Right atrium auricular region (tissue), 2 donors: Measurements from ENCODE around the gene CHAC2. TPM values are rescaled to one million over a fixed set of nuclear protein-coding genes. Genes with fewer than 3 reads are reported as not detected.

Experiments used
- DNase-seq: peaks from one replicate; pipeline ENCODE4 v3.0.0-alpha.2; 2019; ENCODE audit warnings: low spot score
- H3K27ac ChIP-seq, 2 donors: fragments of 200-600 bp; sonication (generic); 1 replicate in 1 of 2; 2 replicates in 1 of 2; pipeline ENCODE4 v1.5.1; 2016 to 2019
- H3K27me3 ChIP-seq, 2 donors: fragments of 200-600 bp; sonication (generic); one replicate each; pipeline versions ENCODE4 v1.5.1 to v1.6.0; 2017 to 2019
- H3K36me3 ChIP-seq: fragments of 200-600 bp; sonication (generic); one replicate; pipeline ENCODE4 v1.5.1; 2016
- H3K4me1 ChIP-seq, 2 donors: fragments of 200-600 bp; sonication (generic); one replicate each; pipeline versions ENCODE4 v1.5.1 to v1.6.0; 2017 to 2019
- H3K4me3 ChIP-seq, 2 donors: fragments of 200-600 bp; sonication (generic); 1 replicate in 1 of 2; 2 replicates in 1 of 2; pipeline ENCODE4 v1.5.1; 2017 to 2019; ENCODE audit warnings: mild to moderate bottlenecking in 1 of 2, moderate library complexity in 1 of 2
- H3K9me3 ChIP-seq, 2 donors: fragments of 200-600 bp; sonication (generic); one replicate each; pipeline ENCODE4 v1.5.1; 2019
- total RNA-seq, 2 donors: library from RNA; depleted of rRNA; stranded (reverse); fragments of >200 nt; gene quantifications; one replicate each; pipeline ENCODE4 v1.1.0, GENCODE V29; 2016
- TF ChIP-seq, protein P1 (sequence below), 2 donors: fragments of 200-600 bp; sonication (generic); IDR thresholded peaks; one replicate each; pipeline ENCODE4 v1.5.1; 2019; ENCODE audit warnings: antibody characterized with exemption in 2 of 2

The CHAC2 gene
- total RNA-seq, 2 donors from 2014 or later, result 3.3 to 4.3 TPM

DNA sequence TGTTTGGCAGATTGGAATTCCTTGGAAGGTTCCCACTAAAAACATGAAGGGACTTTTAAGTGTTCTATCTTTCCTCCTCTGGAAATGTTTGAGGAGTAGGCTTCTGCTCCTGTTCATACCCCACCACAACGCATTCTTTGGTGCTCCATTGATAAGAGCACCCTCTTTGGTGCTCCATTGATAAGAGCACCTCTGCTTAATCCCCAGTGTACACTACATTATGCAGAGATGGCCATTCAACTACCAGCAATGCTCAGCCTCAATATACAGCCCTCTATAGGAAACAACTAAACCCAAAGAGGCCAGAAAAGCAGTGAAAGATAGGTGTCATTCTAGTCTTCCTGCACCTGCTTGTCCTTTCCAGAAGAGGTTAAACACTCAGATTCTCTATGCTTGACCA is 1.8 kb upstream of the CHAC2 start:
- peaks cover 8% of the 10 kb centered on the region for H3K36me3 ChIP-seq
- H3K27me3 ChIP-seq, result no peaks in the 10 kb centered on the region
- no peaks in the 10 kb centered on the region for H3K9me3 ChIP-seq
- H3K4me3 ChIP-seq, result no peak overlapping the region
- peaks cover 0 to 12% of the 10 kb centered on the region in 2 donors for H3K4me1 ChIP-seq
- no peak overlapping the region for H3K27ac ChIP-seq
- TF ChIP-seq, protein P1, sequence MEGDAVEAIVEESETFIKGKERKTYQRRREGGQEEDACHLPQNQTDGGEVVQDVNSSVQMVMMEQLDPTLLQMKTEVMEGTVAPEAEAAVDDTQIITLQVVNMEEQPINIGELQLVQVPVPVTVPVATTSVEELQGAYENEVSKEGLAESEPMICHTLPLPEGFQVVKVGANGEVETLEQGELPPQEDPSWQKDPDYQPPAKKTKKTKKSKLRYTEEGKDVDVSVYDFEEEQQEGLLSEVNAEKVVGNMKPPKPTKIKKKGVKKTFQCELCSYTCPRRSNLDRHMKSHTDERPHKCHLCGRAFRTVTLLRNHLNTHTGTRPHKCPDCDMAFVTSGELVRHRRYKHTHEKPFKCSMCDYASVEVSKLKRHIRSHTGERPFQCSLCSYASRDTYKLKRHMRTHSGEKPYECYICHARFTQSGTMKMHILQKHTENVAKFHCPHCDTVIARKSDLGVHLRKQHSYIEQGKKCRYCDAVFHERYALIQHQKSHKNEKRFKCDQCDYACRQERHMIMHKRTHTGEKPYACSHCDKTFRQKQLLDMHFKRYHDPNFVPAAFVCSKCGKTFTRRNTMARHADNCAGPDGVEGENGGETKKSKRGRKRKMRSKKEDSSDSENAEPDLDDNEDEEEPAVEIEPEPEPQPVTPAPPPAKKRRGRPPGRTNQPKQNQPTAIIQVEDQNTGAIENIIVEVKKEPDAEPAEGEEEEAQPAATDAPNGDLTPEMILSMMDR (IDR thresholded peaks at IDR 0.05), result no peak
- DNase-seq, result no peak

DNA sequence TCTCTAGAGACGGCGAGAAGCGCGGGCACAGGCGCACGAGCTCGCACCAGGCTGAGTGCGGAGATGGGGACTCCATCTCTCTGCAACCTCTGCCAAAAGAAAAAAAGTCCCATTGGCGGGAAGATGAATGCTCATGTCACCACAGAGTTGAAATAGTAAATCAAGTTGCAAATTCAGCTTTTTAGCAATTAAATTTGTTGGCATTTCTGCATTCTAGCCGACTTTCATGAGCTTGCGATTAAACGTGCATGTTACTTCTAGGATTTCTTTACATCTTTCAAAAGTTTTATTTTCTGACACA is 588 bp downstream of the CHAC2 start:
- H3K9me3 ChIP-seq, result no peaks in the 10 kb centered on the region
- H3K27ac ChIP-seq, result peak overlapping the region; percentile 76 to 79

DNA sequence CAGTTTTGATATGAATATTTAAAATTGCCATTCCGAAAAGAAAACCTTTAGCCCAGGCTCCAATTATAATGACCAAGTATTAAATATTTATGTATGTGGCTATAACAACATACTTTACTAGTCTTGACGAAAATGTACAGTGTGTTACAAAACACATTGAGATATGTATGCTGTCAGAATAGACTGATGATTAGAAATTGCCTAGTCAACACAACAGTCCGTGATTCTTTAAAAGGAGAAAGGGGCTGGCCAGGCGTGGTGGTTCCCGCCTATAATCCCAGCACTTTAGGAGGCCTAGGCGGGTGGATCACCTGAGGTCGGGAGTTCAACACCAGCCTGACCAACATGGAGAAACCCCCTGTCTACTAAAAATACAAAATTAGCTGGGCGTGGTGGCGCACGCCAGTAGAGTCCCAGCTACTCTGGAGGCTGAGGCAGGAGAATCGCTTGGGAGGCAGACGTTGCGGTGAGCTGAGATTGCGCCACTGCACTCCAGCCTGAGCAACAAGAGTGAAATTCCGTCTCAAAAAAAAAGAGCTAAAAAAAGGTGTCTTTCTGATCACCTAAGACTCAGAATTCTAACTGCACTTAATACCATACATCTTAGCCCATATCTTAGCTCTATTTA is 1.8 kb downstream of the CHAC2 start:
- H3K36me3 ChIP-seq, result no peaks in the 10 kb centered on the region
- peaks cover 0 to 12% of the 10 kb centered on the region in 2 donors for H3K4me1 ChIP-seq
- H3K27ac ChIP-seq, result no peak overlapping the region
- TF ChIP-seq, protein P1 (IDR thresholded peaks at IDR 0.05), result no peak
- DNase-seq, result no peak
- H3K27me3 ChIP-seq, result no peaks in the 10 kb centered on the region
- no peaks in the 10 kb centered on the region for H3K9me3 ChIP-seq
- no peak overlapping the region for H3K4me3 ChIP-seq

More for the DNA sequence above, 588 bp downstream of the CHAC2 start:
- Histone ChIP-seq H3K4me3 (peak overlapping the region; percentile 76 to 79), H3K4me1 (peaks cover 0 to 12% of the 10 kb centered on the region in 2 donors), H3K36me3 (peaks cover 4% of the 10 kb centered on the region), H3K27me3 (no peaks in the 10 kb centered on the region)
- DNase-seq, result no peak
- TF ChIP-seq, protein P1 (IDR thresholded peaks at IDR 0.05), result no peak

DNA sequence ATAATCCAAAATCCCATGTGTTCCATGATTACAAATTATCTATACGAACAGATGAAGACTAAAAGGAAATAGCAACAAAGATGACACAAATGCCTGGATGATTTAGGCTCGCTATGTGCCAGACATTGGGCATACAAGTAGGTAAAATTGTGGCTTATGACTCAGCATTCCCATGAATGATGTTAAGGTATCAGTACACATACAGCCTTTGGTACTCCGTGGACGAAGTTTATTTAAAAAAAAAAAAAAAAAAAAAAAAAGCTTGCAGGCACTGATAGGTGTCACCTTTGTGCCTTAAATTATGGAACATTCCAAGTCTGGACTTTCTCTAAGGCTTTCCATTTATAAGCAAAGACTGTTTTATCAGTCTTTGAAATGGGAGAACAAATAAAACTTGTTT is 2.7 kb downstream of the CHAC2 start:
- H3K9me3 ChIP-seq, result no peaks in the 10 kb centered on the region
- no peak overlapping the region for H3K27ac ChIP-seq
- no peak overlapping the region for H3K4me3 ChIP-seq
- DNase-seq, result no peak
- TF ChIP-seq, protein P1 (IDR thresholded peaks at IDR 0.05), result no peak
- no peaks in the 10 kb centered on the region for H3K36me3 ChIP-seq
- H3K4me1 ChIP-seq, result peaks cover 0 to 12% of the 10 kb centered on the region in 2 donors
- no peaks in the 10 kb centered on the region for H3K27me3 ChIP-seq

DNA sequence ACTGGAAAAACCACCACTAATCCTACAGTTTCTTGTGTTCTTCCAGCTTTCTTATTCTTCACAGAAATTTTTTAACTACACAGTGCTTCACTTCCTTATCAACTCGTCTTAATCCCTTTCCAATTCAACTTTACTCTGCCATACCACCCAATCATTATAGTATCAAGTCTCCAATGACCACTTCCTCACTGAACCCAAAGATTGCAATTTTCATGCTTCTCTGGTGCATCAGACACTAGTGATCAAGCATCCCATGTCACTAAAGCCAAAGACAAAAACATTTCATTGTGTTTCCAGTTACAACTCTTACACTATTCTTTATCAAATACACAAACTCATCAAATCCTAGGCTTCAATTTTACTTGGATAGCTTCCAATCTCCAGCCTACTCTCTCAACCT is 9.5 kb downstream of the CHAC2 start:
- Histone ChIP-seq H3K36me3 (no peaks in the 10 kb centered on the region), H3K4me1 (no peaks in the 10 kb centered on the region), H3K9me3 (no peaks in the 10 kb centered on the region), H3K27me3 (no peaks in the 10 kb centered on the region), H3K4me3 (no peak overlapping the region), H3K27ac (no peak overlapping the region)
- DNase-seq, result no peak
- TF ChIP-seq, protein P1 (IDR thresholded peaks at IDR 0.05), result no peak

DNA sequence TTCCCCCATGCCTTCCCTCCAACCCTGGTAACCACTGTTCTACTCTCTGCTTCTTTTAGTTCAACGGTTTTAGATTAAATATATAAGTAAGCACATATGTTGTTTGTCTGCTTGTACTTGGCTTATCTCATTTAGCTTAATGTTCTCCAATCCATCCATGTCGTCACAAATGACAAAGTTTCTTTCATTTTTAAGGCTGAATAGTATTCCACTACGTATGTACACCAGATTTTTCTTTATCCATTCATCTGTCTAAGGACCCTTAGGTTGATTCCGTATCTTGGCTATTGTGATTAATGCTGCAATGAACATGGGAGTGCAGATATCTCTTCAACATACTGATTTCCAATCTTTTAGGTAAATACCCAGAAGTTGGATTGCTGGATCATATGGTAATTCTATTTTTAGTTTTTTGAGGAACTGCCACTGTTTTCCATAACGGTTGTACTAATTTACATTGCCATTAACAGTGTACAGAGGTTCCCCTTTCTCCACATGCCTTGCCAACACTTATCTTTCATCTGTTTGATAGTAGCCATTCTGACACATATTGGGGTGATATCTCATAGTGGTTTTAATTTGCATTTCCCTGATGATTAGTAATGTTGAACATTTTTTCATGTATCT is 11.0 kb downstream of the CHAC2 start:
- H3K27me3 ChIP-seq, result no peaks in the 10 kb centered on the region
- H3K9me3 ChIP-seq, result no peaks in the 10 kb centered on the region
- no peaks in the 10 kb centered on the region for H3K4me1 ChIP-seq
- no peaks in the 10 kb centered on the region for H3K36me3 ChIP-seq
- no peak overlapping the region for H3K4me3 ChIP-seq
- no peak overlapping the region for H3K27ac ChIP-seq
- DNase-seq, result no peak
- TF ChIP-seq, protein P1 (IDR thresholded peaks at IDR 0.05), result no peak
